MM.1S (cell line): ENCODE results near the gene TRIM15.

Source experiments
- DNase-seq: peaks from one replicate; pipeline ENCODE4 v3.0.0-alpha.2; 2015
- H2AFZ ChIP-seq: fragments of 300-600 bp; sonication (generic); 2 replicates; pipeline ENCODE4 v1.6.0; 2016; ENCODE audit warnings: antibody characterized with exemption, low read length
- H3F3A ChIP-seq: fragments of 300-600 bp; sonication (generic); 2 replicates; pipeline ENCODE4 v1.6.1; 2016; ENCODE audit warnings: mild to moderate bottlenecking, antibody characterized with exemption, low read length, moderate library complexity, mixed read lengths; ENCODE audit not compliant: insufficient read depth
- H3K27ac ChIP-seq: fragments of 300-600 bp; sonication (generic); 2 replicates; pipeline ENCODE4 v1.5.1; 2016; ENCODE audit warnings: mild to moderate bottlenecking, low read length
- H3K27me3 ChIP-seq: fragments of 300-600 bp; sonication (generic); replicated peaks from 2 replicates; pipeline ENCODE4 v1.6.0; 2016; ENCODE audit warnings: low read length; ENCODE audit not compliant: insufficient read depth
- H3K36me3 ChIP-seq: fragments of 300-600 bp; sonication (generic); replicated peaks from 2 replicates; pipeline ENCODE4 v1.6.1; 2016; ENCODE audit warnings: mild to moderate bottlenecking, low read length, mixed read lengths; ENCODE audit not compliant: insufficient read depth
- H3K4me1 ChIP-seq: fragments of 300-600 bp; sonication (generic); 2 replicates; pipeline ENCODE4 v1.6.1; 2016; ENCODE audit warnings: low read length, mixed read lengths
- H3K4me2 ChIP-seq: fragments of 300-600 bp; sonication (generic); 2 replicates; pipeline ENCODE4 v1.6.0; 2016; ENCODE audit warnings: low read depth, low read length
- H3K4me3 ChIP-seq: fragments of 300-600 bp; sonication (generic); 2 replicates; pipeline ENCODE4 v1.5.1; 2016; ENCODE audit warnings: low read length, mixed read lengths
- H3K79me2 ChIP-seq: fragments of 300-600 bp; sonication (generic); 2 replicates; pipeline ENCODE4 v1.6.1; 2016; ENCODE audit warnings: mixed run types, low read length, mixed read lengths
- H3K9ac ChIP-seq: fragments of 300-600 bp; sonication (generic); 2 replicates; pipeline ENCODE4 v1.6.1; 2016; ENCODE audit warnings: low read length, mixed read lengths
- H3K9me2 ChIP-seq: fragments of 300-600 bp; sonication (generic); replicated peaks from 2 replicates; pipeline ENCODE4 v1.6.1; 2016; ENCODE audit warnings: mild to moderate bottlenecking, low read length, mixed read lengths; ENCODE audit not compliant: insufficient read depth
- H3K9me3 ChIP-seq: fragments of 300-600 bp; sonication (generic); replicated peaks from 2 replicates; pipeline ENCODE4 v1.6.1; 2016; ENCODE audit warnings: mild to moderate bottlenecking, low read length, mixed read lengths; ENCODE audit not compliant: insufficient read depth
- H4K20me1 ChIP-seq: fragments of 300-600 bp; sonication (generic); 2 replicates; pipeline ENCODE4 v1.6.1; 2016; ENCODE audit warnings: mild to moderate bottlenecking, low read length, moderate library complexity, mixed read lengths; ENCODE audit not compliant: insufficient read depth
- CTCF ChIP-seq: fragments of 300-600 bp; sonication (generic); IDR thresholded peaks from 2 replicates; pipeline ENCODE4 v1.5.1; 2016; ENCODE audit warnings: antibody characterized with exemption, low read length, mixed read lengths
- EZH2 ChIP-seq: fragments of 300-600 bp; sonication (generic); optimal IDR thresholded peaks from 2 replicates; pipeline ENCODE3; 2017; ENCODE audit warnings: low read depth, mild to moderate bottlenecking, antibody characterized with exemption, low read length, mixed read lengths
- EZH2phosphoT487 ChIP-seq: fragments of 300-600 bp; sonication (generic); IDR thresholded peaks from 2 replicates; pipeline ENCODE4 v1.6.1; 2018; ENCODE audit warnings: antibody characterized with exemption, low read length

The TRIM15 gene

GRCh38 chr6:30178837-30179236 lies 15.5 kb downstream of the TRIM15 start:
- Histone ChIP-seq H3K9ac (no peak overlapping the region), H3K36me3 (no peaks in the 10 kb centered on the region), H3K4me1 (no peaks in the 10 kb centered on the region), H3K4me2 (no peak overlapping the region), H3K9me2 (no peaks in the 10 kb centered on the region), H3F3A (no peaks in the 10 kb centered on the region; the same call in 1 of the 2 replicates), H3K9me3 (no peaks in the 10 kb centered on the region), H3K27ac (no peak overlapping the region), H3K4me3 (no peak overlapping the region), H3K27me3 (no peaks in the 10 kb centered on the region; the same call in 1 of the 2 replicates), H2AFZ (no peak overlapping the region), H4K20me1 (no peaks in the 10 kb centered on the region), H3K79me2 (no peaks in the 10 kb centered on the region)
- TF ChIP-seq EZH2: no peak
- TF ChIP-seq EZH2phosphoT487: no peak
- TF ChIP-seq CTCF: no peak
- DNase-seq: no peak

- Histone ChIP-seq H3K9me3 (no peaks in the 10 kb centered on the region), H3K9me2 (no peaks in the 10 kb centered on the region), H3K36me3 (no peaks in the 10 kb centered on the region), H3K27me3 (no peaks in the 10 kb centered on the region; the same call in 1 of the 2 replicates), H4K20me1 (no peaks in the 10 kb centered on the region), H3K4me1 (no peaks in the 10 kb centered on the region), H3K4me3 (no peak overlapping the region), H3K9ac (no peak overlapping the region), H3K27ac (no peak overlapping the region), H3F3A (no peaks in the 10 kb centered on the region), H3K79me2 (no peaks in the 10 kb centered on the region), H2AFZ (no peak overlapping the region), H3K4me2 (no peak overlapping the region)
- no peak for DNase-seq
- no peak for TF ChIP-seq CTCF
- TF ChIP-seq EZH2: no peak
- TF ChIP-seq EZH2phosphoT487: no peak
Observed at GRCh38 chr6:30180145-30180544, 16.8 kb downstream of the TRIM15 start.

GRCh38 chr6:30184417-30185031 lies 21.2 kb downstream of the TRIM15 start:
- H3F3A ChIP-seq: no peaks in the 10 kb centered on the region
- no peak for TF ChIP-seq CTCF
- no peak for TF ChIP-seq EZH2
- TF ChIP-seq EZH2phosphoT487: no peak
- no peak for DNase-seq
- no peaks in the 10 kb centered on the region for H3K4me1 ChIP-seq
- no peaks in the 10 kb centered on the region for H3K9me3 ChIP-seq
- no peak overlapping the region for H3K4me2 ChIP-seq
- H3K9me2 ChIP-seq: no peaks in the 10 kb centered on the region
- H3K9ac ChIP-seq: no peak overlapping the region
- H4K20me1 ChIP-seq: no peaks in the 10 kb centered on the region
- H3K79me2 ChIP-seq: no peaks in the 10 kb centered on the region
- H3K27me3 ChIP-seq: no peaks in the 10 kb centered on the region
- no peak overlapping the region for H3K27ac ChIP-seq
- no peak overlapping the region for H2AFZ ChIP-seq
- no peak overlapping the region for H3K4me3 ChIP-seq
- H3K36me3 ChIP-seq: no peaks in the 10 kb centered on the region
